GM21619 (cell line): ENCODE measurements around the gene SPTBN1.
"Not testable (repeated sequence)": the region's sequence is repeated elsewhere in the genome, so short reads cannot be mapped to it uniquely, and the experiment has no call there.

Experiments
- ATAC-seq: cut with Tn5 transposase; IDR thresholded peaks from one replicate; pipeline ENCODE4 v1.9.1; 2021; ENCODE audit not compliant: unreplicated experiment

Gene SPTBN1

DNA sequence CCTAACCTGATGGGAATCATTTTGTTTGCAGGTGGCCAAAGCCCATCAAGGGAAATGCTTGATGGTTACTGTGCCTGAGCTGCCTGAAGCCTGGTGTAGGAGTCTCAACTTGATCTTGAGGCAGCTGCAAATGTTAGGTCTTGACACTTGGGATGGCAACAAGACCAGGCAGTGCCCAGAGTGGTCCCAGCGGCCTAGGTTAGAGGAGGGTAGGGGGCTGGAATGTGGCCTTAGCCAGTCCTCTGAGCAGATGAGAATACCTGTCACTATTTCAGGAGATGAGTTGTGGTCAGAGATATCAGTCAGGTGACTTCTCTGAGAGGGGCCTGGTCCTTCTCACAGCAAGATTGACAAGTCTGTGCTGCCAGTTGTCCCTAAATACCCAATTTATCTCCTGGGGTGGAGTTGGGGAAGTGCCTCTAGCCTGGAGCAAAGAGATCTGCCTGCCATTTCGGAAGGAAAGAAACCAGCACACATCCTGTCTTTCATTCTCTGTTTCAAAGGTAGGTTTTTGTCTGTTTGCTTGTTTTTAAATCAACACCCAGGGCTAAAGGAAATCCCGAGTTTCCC, 13.4 kb downstream of the SPTBN1 start:
- no peak for ATAC-seq

DNA sequence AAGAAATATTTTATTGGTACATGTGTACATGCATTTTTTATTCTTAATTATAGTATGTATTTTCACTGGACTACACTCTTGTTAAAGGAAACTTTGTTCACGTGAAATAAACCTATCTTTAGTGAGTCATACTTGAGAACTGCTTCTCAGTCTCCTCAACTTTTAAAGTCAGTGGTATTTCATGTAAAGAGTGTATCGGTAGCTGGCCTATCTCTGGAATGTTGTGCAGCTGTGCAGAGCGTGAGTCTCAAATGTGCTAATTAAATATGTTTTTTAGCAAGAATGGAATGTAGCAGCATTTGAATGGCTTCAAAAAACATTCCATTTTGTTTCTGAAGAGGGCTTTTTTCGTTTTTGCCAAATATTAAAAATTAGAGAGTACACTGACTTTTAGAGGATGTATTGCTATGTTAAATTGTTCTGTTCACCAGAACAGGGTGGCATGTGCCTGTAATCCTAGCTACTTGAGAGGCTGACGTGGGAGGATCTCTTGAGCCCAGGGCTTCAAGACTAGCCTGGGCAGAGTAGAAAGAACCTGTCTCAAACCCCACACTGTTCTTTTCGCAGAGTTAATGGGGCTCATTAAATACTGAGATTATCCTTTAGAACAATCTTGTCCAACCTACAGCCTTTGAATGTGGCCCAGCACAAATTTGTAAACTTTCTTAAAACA, 14.3 kb downstream of the SPTBN1 start:
- ATAC-seq, result no peak

DNA sequence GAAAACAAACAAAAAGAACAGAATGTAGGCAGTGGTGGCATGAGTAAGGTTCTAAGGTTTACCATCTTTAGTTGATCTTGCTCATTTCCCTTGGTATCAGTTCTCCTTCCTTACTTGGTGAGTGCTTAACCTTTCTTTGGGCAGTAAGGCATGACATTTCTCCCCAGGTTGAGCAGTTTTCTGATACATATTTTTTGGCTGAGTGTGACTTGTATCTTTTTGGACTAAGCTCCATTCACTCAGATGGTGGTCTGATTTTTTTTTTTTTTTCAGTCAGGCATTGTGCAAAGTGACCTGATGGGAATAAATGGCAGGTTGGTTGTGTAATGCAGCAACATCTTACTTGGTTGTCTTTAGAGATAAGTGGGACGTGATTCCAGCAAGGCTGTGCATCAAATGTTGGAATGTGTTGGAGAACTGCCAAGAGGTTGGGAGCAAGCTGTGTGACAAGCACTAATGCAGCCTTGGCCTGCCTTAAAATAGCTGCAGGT, 15.1 kb downstream of the SPTBN1 start:
- ATAC-seq, result peak; percentile 63

DNA sequence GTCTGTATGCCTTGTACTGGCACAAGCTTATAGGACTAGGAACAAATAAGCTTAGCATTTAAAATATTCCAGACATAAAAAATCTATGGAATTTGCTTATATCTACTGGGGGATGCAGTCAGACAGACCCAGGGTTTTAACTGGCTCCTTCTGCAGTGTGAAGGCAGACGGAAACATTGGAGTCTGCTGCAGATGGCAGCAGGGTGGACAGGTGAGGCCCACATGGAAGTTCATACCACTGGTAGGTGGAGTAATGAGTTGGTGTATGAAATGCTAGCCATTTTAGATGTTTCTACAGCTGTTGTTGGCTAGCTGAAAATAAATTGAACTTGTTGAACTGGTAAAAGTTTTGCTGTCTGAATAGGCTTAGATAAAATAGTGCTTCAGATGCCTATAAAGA, 17.7 kb downstream of the SPTBN1 start:
- no peak for ATAC-seq

- no peak for ATAC-seq
Observed at GRCh38 chr2:54475285-54475684, 19.2 kb downstream of the SPTBN1 start.

GRCh38 chr2:54475919-54476318, 19.8 kb downstream of the SPTBN1 start:
- no peak for ATAC-seq

DNA sequence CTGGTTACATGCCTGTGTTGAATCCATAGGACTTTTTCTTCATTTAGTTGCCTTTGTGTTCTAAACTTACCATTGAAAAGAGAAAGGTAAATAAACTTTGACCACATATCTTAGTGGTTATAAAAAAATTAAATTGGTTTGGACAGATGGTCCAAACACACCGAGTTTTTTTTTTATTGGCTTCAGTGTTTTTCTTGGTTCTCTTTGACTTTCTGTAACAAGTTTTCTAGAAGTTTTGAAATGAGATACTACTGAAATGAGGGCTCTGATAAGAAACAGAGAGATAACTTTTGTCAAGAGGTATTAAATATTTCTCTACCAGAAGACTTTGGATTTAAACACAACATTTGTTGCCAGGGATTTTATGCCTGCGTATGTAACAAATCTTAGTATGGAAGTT, 20.7 kb downstream of the SPTBN1 start:
- no peak for ATAC-seq

- ATAC-seq, result no peak
Observed at GRCh38 chr2:54477896-54478295, 21.8 kb downstream of the SPTBN1 start.

DNA sequence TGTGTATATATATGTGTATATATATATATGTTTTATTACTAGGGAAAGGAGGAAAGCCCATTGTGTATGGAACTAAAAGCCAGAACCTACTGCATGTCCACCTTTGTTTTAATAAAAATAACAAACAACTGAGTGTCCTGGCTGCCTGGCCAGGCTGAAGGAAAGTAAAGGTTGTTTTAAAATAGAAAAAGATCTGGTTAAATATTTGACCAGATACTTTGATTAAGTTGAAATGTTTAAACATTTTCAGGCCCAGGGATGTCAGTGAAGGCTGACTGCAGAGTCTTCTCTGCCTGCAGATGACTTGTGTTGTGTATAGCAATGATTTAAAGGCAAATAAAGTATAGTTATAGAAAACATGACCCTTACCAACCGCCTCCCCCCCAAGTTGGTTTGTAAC, 22.8 kb downstream of the SPTBN1 start:
- no peak for ATAC-seq

DNA sequence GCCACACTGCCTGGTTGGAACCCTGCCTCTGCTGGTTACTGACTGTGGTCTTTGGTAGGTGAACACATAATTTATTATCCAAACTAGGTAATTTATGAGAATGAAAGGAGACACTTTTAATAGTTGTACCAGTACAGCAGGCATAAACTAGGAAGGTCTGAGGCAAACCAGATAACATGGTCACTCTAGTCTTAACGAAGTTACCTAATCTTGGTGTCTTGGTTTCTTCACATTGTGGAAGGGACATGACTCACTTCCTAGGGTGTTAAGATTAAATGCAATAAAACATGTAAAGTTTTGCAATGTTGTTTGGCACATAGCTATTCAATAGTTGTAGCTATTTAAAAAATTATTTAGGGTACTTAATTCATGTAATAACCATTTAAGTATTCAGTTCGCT, 23.3 kb downstream of the SPTBN1 start:
- no peak for ATAC-seq

GRCh38 chr2:54480025-54480424, 23.9 kb downstream of the SPTBN1 start:
- no peak for ATAC-seq

- ATAC-seq, result no peak
Observed at GRCh38 chr2:54481686-54482085, 25.6 kb downstream of the SPTBN1 start.

DNA sequence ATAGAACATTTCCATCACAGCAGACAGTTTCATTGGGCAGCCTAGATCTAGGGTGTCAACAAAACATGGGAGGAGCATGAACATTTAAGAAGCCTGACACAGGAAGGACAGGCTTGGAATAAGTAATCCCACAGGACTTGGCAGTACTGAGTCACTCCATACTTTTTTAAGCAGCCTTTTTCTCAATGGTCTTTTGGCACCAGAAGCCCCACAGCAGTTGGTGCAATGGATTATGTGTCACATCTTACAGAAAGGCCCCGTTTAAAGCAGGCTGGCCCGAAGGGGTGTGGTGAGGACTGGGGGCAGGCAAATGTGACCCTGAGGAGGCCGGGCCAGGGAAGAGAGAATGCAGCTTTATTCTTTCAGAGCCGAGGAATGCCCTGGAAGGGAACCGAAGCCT, 26.6 kb downstream of the SPTBN1 start:
- ATAC-seq, result no peak

DNA sequence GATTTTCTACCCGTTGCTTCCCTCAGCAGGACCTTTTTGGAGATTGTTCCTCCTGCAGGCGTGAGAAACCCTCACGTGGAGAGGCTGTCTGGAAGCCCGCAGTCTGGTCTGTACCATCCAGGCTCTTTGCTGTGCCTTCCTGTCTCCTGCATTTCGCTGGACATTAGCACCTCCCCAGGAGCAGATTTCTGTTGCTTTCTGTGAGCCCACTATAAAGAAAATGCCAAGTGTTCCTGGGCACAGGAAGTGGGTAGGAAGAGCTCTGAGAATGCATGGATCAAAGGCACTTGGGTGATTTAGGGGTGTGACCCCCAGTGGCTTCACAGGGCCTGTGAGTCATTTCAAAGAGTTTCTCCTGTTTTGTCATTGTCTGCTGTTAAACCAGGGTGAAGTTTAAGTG, 27.3 kb downstream of the SPTBN1 start:
- no peak for ATAC-seq

DNA sequence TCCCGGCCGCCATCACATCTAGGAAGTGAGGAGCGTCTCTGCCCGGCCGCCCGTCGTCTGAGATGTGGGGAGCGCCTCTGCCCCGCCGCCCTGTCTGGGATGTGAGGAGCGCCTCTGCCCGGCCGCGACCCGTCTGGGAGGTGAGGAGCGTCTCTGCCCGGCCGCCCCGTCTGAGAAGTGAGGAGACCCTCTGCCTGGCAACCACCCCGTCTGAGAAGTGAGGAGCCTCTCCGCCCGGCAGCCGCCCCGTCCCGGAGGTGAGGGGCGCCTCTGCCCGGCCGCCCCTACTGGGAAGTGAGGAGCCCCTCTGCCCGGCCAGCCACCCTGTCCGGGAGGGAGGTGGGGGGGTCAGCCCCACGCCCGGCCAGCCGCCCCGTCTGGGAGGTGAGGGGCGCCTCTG, 29.6 kb downstream of the SPTBN1 start:
- not testable (repeated sequence) for ATAC-seq

- ATAC-seq, result no peak
Observed at GRCh38 chr2:54486766-54487165, 30.6 kb downstream of the SPTBN1 start.

- ATAC-seq, result no peak
Observed at GRCh38 chr2:54490863-54491262, 34.7 kb downstream of the SPTBN1 start.

- ATAC-seq, result no peak
Observed at GRCh38 chr2:54492335-54492734, 36.2 kb downstream of the SPTBN1 start.

- ATAC-seq, result no peak
Observed at GRCh38 chr2:54494087-54494486, 38.0 kb downstream of the SPTBN1 start.

DNA sequence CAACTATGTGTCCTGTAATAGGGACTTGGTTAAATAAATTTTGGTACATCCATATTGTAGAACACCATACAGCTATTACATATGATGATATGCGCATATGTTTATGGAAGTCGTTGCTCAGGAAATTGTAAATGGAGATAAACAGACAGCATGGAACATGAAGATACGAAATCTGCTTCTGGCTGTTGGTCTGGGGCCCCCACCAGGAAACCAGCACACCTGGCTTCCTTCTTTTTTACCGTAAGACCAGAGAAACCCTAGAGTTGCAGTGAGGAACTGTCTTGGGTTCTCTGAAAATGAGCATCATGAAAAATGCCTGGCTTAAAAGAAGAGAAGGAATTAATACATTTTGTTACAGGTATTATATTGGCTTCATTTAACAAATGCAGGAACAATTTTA, 40.8 kb downstream of the SPTBN1 start:
- ATAC-seq, result no peak

- no peak for ATAC-seq
Observed at GRCh38 chr2:54497763-54498680, 41.9 kb downstream of the SPTBN1 start.

DNA sequence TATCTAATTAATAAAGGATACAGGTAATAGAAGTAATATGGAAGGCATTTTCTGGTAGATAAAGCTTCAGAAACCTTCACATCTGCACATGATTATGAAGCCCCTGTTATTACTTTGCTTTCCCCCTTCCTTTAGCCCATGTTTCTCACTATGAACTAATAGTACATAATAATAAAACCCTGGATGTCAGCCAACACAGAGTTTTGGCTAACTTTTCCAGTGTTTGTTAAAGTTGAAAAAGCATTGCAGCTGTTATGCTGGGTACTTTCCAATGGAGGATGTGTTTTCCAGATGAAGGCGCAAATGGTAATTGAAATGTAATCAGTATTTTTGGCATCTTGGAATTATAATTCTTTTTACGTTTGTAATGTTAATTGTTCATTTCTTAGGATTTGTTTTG, 43.5 kb downstream of the SPTBN1 start:
- no peak for ATAC-seq
